HEK293 (cell line): ENCODE data around the gene CREB3L1.

Source experiments
- EGR2 ChIP-seq: fragments of 450-650 bp; formaldehyde crosslinking; IDR thresholded peaks from 2 replicates; pipeline ENCODE4 v1.5.1; 2016; ENCODE audit warnings: low read depth, missing biosample characterization, missing genetic modification characterization
- HOXC10 ChIP-seq: sonication (generic); formaldehyde crosslinking; IDR thresholded peaks from 2 replicates; pipeline ENCODE4 v1.8.1; 2023; ENCODE audit warnings: mild to moderate bottlenecking, missing genetic modification reagents
- MYNN ChIP-seq: fragments of 450-650 bp; formaldehyde crosslinking; IDR thresholded peaks from 2 replicates; pipeline ENCODE4 v1.5.1; 2016; ENCODE audit warnings: missing biosample characterization, missing genetic modification characterization, borderline replicate concordance
- PATZ1 ChIP-seq: fragments of 450-650 bp; formaldehyde crosslinking; IDR thresholded peaks from 2 replicates; pipeline ENCODE4 v1.5.1; 2016; ENCODE audit warnings: missing biosample characterization, missing genetic modification characterization
- PRDM2 ChIP-seq: fragments of 450-650 bp; formaldehyde crosslinking; IDR thresholded peaks from 2 replicates; pipeline ENCODE4 v1.5.1; 2016; ENCODE audit warnings: missing biosample characterization, missing genetic modification characterization, borderline replicate concordance
- PRDM4 ChIP-seq: fragments of 450-650 bp; formaldehyde crosslinking; IDR thresholded peaks from 2 replicates; pipeline ENCODE4 v1.5.1; 2017; ENCODE audit warnings: missing biosample characterization, missing genetic modification characterization
- REST ChIP-seq: fragments of 450-650 bp; formaldehyde crosslinking; IDR thresholded peaks from 2 replicates; pipeline ENCODE4 v1.5.1; 2016; ENCODE audit warnings: missing biosample characterization, missing genetic modification characterization
- SCRT2 ChIP-seq: fragments of 450-650 bp; formaldehyde crosslinking; IDR thresholded peaks from 2 replicates; pipeline ENCODE4 v1.5.1; 2016; ENCODE audit warnings: missing biosample characterization, missing genetic modification characterization
- TRIM28 ChIP-seq: IDR thresholded peaks from 2 replicates; pipeline ENCODE4 v1.6.1; 2011; ENCODE audit warnings: low read length, control low read depth, borderline replicate concordance
- TSHZ1 ChIP-seq: fragments of 450-650 bp; formaldehyde crosslinking; IDR thresholded peaks from 2 replicates; pipeline ENCODE4 v1.5.1; 2016; ENCODE audit warnings: missing biosample characterization, missing genetic modification characterization, borderline replicate concordance
- ZBTB20 ChIP-seq: fragments of 450-650 bp; formaldehyde crosslinking; IDR thresholded peaks from 2 replicates; pipeline ENCODE4 v1.5.1; 2016; ENCODE audit warnings: missing biosample characterization, missing genetic modification characterization
- ZNF26 ChIP-seq: fragments of 450-650 bp; formaldehyde crosslinking; IDR thresholded peaks from 2 replicates; pipeline ENCODE4 v1.5.1; 2016; ENCODE audit warnings: missing biosample characterization, missing genetic modification characterization
- ZNF48 ChIP-seq: fragments of 450-650 bp; formaldehyde crosslinking; IDR thresholded peaks from 2 replicates; pipeline ENCODE4 v1.5.1; 2016; ENCODE audit warnings: missing biosample characterization, missing genetic modification characterization
- ZNF548 ChIP-seq: fragments of 450-650 bp; formaldehyde crosslinking; IDR thresholded peaks from 2 replicates; pipeline ENCODE4 v1.5.1; 2016; ENCODE audit warnings: missing biosample characterization, missing genetic modification characterization
- ZNF600 ChIP-seq: fragments of 450-650 bp; formaldehyde crosslinking; IDR thresholded peaks from 2 replicates; pipeline ENCODE4 v1.5.1; 2016; ENCODE audit warnings: missing biosample characterization, missing genetic modification characterization
- ZNF645 ChIP-seq: fragments of 450-650 bp; formaldehyde crosslinking; IDR thresholded peaks from 2 replicates; pipeline ENCODE4; 2016; ENCODE audit warnings: missing biosample characterization, missing genetic modification characterization
- ZXDB ChIP-seq: fragments of 450-650 bp; formaldehyde crosslinking; IDR thresholded peaks from 2 replicates; pipeline ENCODE4 v1.5.1; 2016; ENCODE audit warnings: missing biosample characterization, missing genetic modification characterization

Gene CREB3L1

GRCh38 chr11:46237248-46238077 lies 40.0 kb upstream of the CREB3L1 start (continued):
- TF ChIP-seq ZNF48 (tag by site-specific recombination), result no peak
- no peak for TF ChIP-seq HOXC10 (CRISPR knock-in tag)
- TF ChIP-seq ZNF600 (tag by site-specific recombination), result peak; percentile 95
- peak; percentile 82 for TF ChIP-seq PATZ1
- no peak for TF ChIP-seq PRDM4 (tag by site-specific recombination)
- TF ChIP-seq EGR2, result peak; percentile 46; the same call in 1 of the 2 replicates
- TF ChIP-seq ZNF645 (tag by site-specific recombination), result no peak
- no peak for TF ChIP-seq TRIM28
- TF ChIP-seq MYNN, result no peak
- TF ChIP-seq ZNF548 (tag by site-specific recombination), result no peak
- TF ChIP-seq ZNF26, result no peak
- peak; percentile 56 for TF ChIP-seq SCRT2 (tag by site-specific recombination)
- no peak for TF ChIP-seq REST (tag by site-specific recombination)
- TF ChIP-seq TSHZ1 (tag by site-specific recombination), result 0 out of 2 replicates have a peak, but pooled peaks have one; percentile 10
- peak; percentile 96 for TF ChIP-seq ZBTB20 (tag by site-specific recombination)
- TF ChIP-seq PRDM2 (tag by site-specific recombination), result 0 out of 2 replicates have a peak, but pooled peaks have one; percentile 43
- 0 out of 2 replicates have a peak, but pooled peaks have one; percentile 71 for TF ChIP-seq ZXDB (tag by site-specific recombination)
